SK-N-SH treated with all-trans-retinoic acid at 6 μM for 48 hours (cell line): ENCODE data around the gene TMEM43.

Experiments used
- ATAC-seq: fragments of 200-7000 bp; cut with Tn5 transposase; 3 replicates; pipeline ENCODE4 v1.9.1; 2020; ENCODE audit warnings: mild to moderate bottlenecking, moderate library complexity
- ARNTL ChIP-seq: fragments of 450-650 bp; formaldehyde crosslinking; IDR thresholded peaks from 2 replicates; pipeline ENCODE4 v1.5.0; 2020; ENCODE audit warnings: low read depth, mild to moderate bottlenecking, moderate library complexity, borderline replicate concordance
- BACH2 ChIP-seq: fragments of 250-450 bp; sonication (Bioruptor Pico); IDR thresholded peaks from 2 replicates; pipeline ENCODE4 v1.9.0; 2021; ENCODE audit warnings: mild to moderate bottlenecking, borderline replicate concordance
- CSDC2 ChIP-seq: fragments of 250-450 bp; sonication (Bioruptor Pico); IDR thresholded peaks from 2 replicates; pipeline ENCODE4 v1.5.0; 2020; ENCODE audit warnings: mild to moderate bottlenecking, moderate library complexity
- ESRRG ChIP-seq: fragments of 250-450 bp; sonication (Bioruptor Pico); IDR thresholded peaks from 2 replicates; pipeline ENCODE4 v1.6.1; 2021; ENCODE audit warnings: mild to moderate bottlenecking
- GLIS3 ChIP-seq: fragments of 250-450 bp; sonication (Bioruptor Pico); IDR thresholded peaks from 2 replicates; pipeline ENCODE4 v1.5.0; 2020; ENCODE audit warnings: mild to moderate bottlenecking, moderate library complexity
- PPARA ChIP-seq: fragments of 250-450 bp; sonication (Bioruptor Pico); IDR thresholded peaks from 2 replicates; pipeline ENCODE4 v1.5.0; 2020; ENCODE audit warnings: mild to moderate bottlenecking, borderline replicate concordance
- RARB ChIP-seq: fragments of 250-450 bp; sonication (Bioruptor Pico); IDR thresholded peaks from 2 replicates; pipeline ENCODE4 v1.8.0; 2021; ENCODE audit warnings: mild to moderate bottlenecking, moderate library complexity
- TCF4 ChIP-seq: fragments of 250-450 bp; sonication (Bioruptor Pico); IDR thresholded peaks from 2 replicates; pipeline ENCODE4 v1.8.0; 2021; ENCODE audit warnings: mild to moderate bottlenecking, moderate library complexity, borderline replicate concordance
- TOX ChIP-seq: fragments of 250-450 bp; sonication (Bioruptor Pico); IDR thresholded peaks from 2 replicates; pipeline ENCODE4 v1.8.0; 2021; ENCODE audit warnings: mild to moderate bottlenecking, moderate library complexity, borderline replicate concordance
- ZC3H10 ChIP-seq: fragments of 250-450 bp; sonication (Bioruptor Pico); IDR thresholded peaks from 2 replicates; pipeline ENCODE4 v1.5.1; 2021; ENCODE audit warnings: mild to moderate bottlenecking, moderate library complexity
- ZFP30 ChIP-seq: fragments of 450-650 bp; formaldehyde crosslinking; IDR thresholded peaks from 2 replicates; pipeline ENCODE4 v1.5.0; 2022; ENCODE audit warnings: mild to moderate bottlenecking, moderate library complexity
- ZNF565 ChIP-seq: fragments of 450-650 bp; formaldehyde crosslinking; conservative IDR thresholded peaks from 2 replicates; pipeline ENCODE4 v1.5.0; 2020; ENCODE audit warnings: low read depth, mild to moderate bottlenecking, moderate library complexity
- ZNF70 ChIP-seq: fragments of 450-650 bp; formaldehyde crosslinking; IDR thresholded peaks from 2 replicates; pipeline ENCODE4 v1.5.0; 2020; ENCODE audit warnings: mild to moderate bottlenecking, moderate library complexity
- ZNF8 ChIP-seq: fragments of 450-650 bp; formaldehyde crosslinking; IDR thresholded peaks from 2 replicates; pipeline ENCODE4 v1.5.0; 2020; ENCODE audit warnings: mild to moderate bottlenecking, moderate library complexity
- TF ChIP-seq, protein P1 (sequence below): fragments of 250-450 bp; sonication (Bioruptor Pico); IDR thresholded peaks from 2 replicates; pipeline ENCODE4 v1.8.0; 2020; ENCODE audit warnings: mild to moderate bottlenecking, moderate library complexity, borderline replicate concordance
- TF ChIP-seq, protein P2 (sequence below): fragments of 250-450 bp; sonication (Bioruptor Pico); IDR thresholded peaks from 2 replicates; pipeline ENCODE4 v1.8.0; 2021; ENCODE audit warnings: low read depth, mild to moderate bottlenecking, moderate library complexity, borderline replicate concordance
- TF ChIP-seq, protein P3 (sequence below): fragments of 250-450 bp; sonication (Bioruptor Pico); IDR thresholded peaks from 2 replicates; pipeline ENCODE4 v1.5.1; 2020; ENCODE audit warnings: low read depth, mild to moderate bottlenecking, moderate library complexity
- TF ChIP-seq, protein P4 (sequence below): fragments of 250-450 bp; sonication (Bioruptor Pico); IDR thresholded peaks from 2 replicates; pipeline ENCODE4 v1.5.0; 2020; ENCODE audit warnings: mild to moderate bottlenecking, moderate library complexity
- TF ChIP-seq, protein P5 (sequence below): fragments of 250-450 bp; sonication (Bioruptor Pico); IDR thresholded peaks from 2 replicates; pipeline ENCODE4 v1.5.1; 2021; ENCODE audit warnings: mild to moderate bottlenecking, moderate library complexity

The TMEM43 gene

DNA sequence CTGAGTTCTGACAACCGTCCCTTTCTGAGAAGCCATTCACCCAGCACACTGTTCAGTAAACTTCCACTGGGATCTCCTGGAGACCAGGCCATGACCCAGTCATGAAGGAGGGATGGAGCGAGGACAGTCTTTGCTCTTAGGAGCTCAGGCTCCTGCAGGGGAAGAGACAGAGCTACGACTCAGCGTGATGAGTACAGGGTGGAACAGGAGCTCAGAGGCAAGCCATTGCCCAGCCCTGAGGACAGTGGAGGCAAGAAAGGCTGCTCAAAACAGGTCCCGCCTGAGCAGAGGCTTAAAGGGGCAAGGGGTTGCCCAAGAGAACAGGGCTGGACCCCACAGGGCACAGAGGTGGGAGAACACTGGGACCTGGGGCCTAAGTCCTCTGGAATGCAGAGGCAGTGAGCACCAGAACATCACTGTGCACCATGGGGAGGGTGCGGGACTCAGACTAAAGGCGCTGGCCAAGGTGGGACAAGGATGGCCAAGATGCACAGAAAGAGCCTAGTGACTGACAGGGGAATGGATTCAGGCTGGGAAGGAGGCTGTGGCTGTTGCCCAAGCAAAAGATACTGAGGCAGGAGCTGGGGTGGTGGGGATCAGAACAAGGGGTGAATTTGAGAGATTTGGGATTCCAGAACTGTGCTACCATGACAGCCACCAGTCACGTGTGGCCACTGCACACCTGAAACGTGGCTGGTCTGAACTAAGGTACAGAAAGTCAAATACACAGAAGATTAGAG lies 25.8 kb downstream of the TMEM43 start:
- no peak for ATAC-seq
- no peak for TF ChIP-seq CSDC2
- TF ChIP-seq, protein P1, sequence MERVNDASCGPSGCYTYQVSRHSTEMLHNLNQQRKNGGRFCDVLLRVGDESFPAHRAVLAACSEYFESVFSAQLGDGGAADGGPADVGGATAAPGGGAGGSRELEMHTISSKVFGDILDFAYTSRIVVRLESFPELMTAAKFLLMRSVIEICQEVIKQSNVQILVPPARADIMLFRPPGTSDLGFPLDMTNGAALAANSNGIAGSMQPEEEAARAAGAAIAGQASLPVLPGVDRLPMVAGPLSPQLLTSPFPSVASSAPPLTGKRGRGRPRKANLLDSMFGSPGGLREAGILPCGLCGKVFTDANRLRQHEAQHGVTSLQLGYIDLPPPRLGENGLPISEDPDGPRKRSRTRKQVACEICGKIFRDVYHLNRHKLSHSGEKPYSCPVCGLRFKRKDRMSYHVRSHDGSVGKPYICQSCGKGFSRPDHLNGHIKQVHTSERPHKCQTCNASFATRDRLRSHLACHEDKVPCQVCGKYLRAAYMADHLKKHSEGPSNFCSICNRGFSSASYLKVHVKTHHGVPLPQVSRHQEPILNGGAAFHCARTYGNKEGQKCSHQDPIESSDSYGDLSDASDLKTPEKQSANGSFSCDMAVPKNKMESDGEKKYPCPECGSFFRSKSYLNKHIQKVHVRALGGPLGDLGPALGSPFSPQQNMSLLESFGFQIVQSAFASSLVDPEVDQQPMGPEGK (CRISPR knock-in tag): no peak
- no peak for TF ChIP-seq TCF4
- TF ChIP-seq ZNF565 (CRISPR knock-in tag): no peak
- TF ChIP-seq, protein P2, sequence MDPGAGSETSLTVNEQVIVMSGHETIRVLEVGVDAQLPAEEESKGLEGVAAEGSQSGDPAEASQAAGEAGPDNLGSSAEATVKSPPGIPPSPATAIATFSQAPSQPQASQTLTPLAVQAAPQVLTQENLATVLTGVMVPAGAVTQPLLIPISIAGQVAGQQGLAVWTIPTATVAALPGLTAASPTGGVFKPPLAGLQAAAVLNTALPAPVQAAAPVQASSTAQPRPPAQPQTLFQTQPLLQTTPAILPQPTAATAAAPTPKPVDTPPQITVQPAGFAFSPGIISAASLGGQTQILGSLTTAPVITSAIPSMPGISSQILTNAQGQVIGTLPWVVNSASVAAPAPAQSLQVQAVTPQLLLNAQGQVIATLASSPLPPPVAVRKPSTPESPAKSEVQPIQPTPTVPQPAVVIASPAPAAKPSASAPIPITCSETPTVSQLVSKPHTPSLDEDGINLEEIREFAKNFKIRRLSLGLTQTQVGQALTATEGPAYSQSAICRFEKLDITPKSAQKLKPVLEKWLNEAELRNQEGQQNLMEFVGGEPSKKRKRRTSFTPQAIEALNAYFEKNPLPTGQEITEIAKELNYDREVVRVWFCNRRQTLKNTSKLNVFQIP (CRISPR knock-in tag): no peak
- no peak for TF ChIP-seq PPARA (CRISPR knock-in tag)
- TF ChIP-seq ARNTL: no peak
- no peak for TF ChIP-seq ZNF70 (CRISPR knock-in tag)
- no peak for TF ChIP-seq TOX
- no peak for TF ChIP-seq BACH2
- TF ChIP-seq, protein P3, sequence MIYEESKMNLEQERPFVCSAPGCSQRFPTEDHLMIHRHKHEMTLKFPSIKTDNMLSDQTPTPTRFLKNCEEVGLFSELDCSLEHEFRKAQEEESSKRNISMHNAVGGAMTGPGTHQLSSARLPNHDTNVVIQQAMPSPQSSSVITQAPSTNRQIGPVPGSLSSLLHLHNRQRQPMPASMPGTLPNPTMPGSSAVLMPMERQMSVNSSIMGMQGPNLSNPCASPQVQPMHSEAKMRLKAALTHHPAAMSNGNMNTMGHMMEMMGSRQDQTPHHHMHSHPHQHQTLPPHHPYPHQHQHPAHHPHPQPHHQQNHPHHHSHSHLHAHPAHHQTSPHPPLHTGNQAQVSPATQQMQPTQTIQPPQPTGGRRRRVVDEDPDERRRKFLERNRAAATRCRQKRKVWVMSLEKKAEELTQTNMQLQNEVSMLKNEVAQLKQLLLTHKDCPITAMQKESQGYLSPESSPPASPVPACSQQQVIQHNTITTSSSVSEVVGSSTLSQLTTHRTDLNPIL (CRISPR knock-in tag): no peak
- TF ChIP-seq ZFP30 (CRISPR knock-in tag): no peak

DNA sequence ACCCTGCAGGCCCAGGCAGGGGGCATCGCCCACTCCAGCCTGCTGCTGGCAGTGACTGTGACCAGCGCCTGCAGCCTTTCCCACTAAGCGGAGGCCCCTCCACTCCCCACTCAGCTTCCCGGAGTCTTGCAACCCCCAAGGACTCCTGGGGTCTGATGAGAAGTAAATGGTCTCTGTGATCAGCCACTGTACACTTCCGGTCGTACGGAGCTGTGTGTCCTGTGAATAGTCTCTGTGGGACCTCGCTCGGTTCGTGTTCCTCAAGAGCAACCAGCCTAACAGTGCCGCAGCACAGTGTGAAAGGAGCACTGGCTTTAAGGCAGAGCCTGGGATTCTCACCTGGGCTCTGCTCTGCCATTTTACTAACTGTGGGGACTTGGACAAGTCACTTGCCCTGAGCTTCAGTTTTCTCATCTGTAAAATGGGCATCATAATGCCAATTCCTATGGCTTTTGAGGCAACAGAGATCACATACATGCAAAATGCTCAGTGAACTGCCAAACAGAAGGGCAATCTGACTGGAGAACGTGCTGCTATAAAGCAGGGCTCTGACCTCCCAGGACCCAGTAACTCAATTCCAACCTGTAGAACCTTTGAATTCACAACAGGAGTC lies 26.7 kb downstream of the TMEM43 start:
- TF ChIP-seq, protein P4, sequence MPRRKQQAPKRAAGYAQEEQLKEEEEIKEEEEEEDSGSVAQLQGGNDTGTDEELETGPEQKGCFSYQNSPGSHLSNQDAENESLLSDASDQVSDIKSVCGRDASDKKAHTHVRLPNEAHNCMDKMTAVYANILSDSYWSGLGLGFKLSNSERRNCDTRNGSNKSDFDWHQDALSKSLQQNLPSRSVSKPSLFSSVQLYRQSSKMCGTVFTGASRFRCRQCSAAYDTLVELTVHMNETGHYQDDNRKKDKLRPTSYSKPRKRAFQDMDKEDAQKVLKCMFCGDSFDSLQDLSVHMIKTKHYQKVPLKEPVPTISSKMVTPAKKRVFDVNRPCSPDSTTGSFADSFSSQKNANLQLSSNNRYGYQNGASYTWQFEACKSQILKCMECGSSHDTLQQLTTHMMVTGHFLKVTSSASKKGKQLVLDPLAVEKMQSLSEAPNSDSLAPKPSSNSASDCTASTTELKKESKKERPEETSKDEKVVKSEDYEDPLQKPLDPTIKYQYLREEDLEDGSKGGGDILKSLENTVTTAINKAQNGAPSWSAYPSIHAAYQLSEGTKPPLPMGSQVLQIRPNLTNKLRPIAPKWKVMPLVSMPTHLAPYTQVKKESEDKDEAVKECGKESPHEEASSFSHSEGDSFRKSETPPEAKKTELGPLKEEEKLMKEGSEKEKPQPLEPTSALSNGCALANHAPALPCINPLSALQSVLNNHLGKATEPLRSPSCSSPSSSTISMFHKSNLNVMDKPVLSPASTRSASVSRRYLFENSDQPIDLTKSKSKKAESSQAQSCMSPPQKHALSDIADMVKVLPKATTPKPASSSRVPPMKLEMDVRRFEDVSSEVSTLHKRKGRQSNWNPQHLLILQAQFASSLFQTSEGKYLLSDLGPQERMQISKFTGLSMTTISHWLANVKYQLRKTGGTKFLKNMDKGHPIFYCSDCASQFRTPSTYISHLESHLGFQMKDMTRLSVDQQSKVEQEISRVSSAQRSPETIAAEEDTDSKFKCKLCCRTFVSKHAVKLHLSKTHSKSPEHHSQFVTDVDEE (CRISPR knock-in tag): no peak
- TF ChIP-seq GLIS3 (CRISPR knock-in tag) (no peak), CSDC2 (no peak), RARB (no peak)
- TF ChIP-seq, protein P2 (CRISPR knock-in tag): no peak
- TF ChIP-seq, protein P5, sequence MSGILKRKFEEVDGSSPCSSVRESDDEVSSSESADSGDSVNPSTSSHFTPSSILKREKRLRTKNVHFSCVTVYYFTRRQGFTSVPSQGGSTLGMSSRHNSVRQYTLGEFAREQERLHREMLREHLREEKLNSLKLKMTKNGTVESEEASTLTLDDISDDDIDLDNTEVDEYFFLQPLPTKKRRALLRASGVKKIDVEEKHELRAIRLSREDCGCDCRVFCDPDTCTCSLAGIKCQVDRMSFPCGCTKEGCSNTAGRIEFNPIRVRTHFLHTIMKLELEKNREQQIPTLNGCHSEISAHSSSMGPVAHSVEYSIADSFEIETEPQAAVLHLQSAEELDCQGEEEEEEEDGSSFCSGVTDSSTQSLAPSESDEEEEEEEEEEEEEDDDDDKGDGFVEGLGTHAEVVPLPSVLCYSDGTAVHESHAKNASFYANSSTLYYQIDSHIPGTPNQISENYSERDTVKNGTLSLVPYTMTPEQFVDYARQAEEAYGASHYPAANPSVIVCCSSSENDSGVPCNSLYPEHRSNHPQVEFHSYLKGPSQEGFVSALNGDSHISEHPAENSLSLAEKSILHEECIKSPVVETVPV (CRISPR knock-in tag): no peak
- no peak for ATAC-seq

DNA sequence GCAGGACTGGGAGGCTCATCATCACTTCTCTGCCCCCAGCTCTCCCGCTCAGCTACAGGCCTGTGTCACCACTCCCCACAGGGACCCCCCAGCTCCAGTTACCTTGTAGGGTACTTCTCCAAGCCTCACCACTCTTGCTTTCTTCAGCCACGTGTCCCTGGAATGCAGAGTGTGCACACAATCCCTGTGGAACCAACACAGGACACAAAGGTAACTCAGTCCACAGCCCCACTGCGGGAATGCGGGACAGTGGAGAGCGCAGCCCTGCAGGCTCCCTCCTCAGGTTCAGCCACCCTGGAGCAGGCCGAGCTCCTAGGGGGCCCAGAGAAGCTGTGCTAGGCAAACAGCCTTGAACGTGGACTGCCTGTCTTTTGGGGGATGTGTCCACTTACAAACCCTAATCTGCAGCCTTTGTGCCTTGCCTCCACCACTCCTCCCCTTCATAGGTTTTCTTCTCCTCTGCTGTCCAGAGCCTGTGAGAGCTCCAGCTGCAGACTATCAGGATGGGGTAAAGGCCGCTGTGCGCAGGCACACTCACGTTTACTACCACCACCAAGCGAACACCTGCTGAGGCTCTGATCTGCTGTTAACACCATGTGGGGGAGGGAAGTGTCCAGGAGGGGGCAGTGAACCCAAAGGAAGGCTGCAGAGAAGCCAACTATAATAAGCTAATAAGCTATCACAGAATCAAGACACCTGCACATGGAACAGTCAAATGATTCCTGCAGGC lies 27.5 kb downstream of the TMEM43 start:
- ATAC-seq: peak; percentile 17; the same call in 2 of the 3 replicates
- TF ChIP-seq, protein P5 (CRISPR knock-in tag): no peak
- TF ChIP-seq ZC3H10 (CRISPR knock-in tag): no peak
- no peak for TF ChIP-seq ZNF565 (CRISPR knock-in tag)
- TF ChIP-seq ZNF8 (CRISPR knock-in tag): no peak
- TF ChIP-seq TCF4: no peak
- no peak for TF ChIP-seq ESRRG
- TF ChIP-seq ZFP30 (CRISPR knock-in tag): no peak
- no peak for TF ChIP-seq BACH2
